Endothelial cell of umbilical vein (primary cell): ENCODE data around the gene CALY. TPM values are rescaled to one million over a fixed set of nuclear protein-coding genes. Genes with fewer than 3 reads are reported as not detected.

Source experiments
- BruUV-seq: library from RNA; stranded (reverse); fragments of 400-500 nt; replicated peaks from 2 replicates; lab custom pipeline; 2021; lab: Mats Ljungman, UMichigan
- CTCF ChIA-PET: fragments of 300-600, 350-600 bp; sonication (Branson Sonifier 250); formaldehyde crosslinking; loops from one replicate; lab custom pipeline; 2021; ENCODE audit warnings: antibody characterized with exemption, inconsistent platforms; lab: Charles Lee
- POLR2A ChIA-PET: fragments of 300-600, 350-600 bp; sonication (Branson Sonifier 250); formaldehyde crosslinking; loops from one replicate; lab custom pipeline; 2021; ENCODE audit warnings: antibody characterized with exemption, inconsistent platforms; lab: Charles Lee
- DNase-seq: peaks from one replicate; pipeline ENCODE4 v3.0.0-alpha.2; 2011; ENCODE audit warnings: low read depth, low spot score
- FAIRE-seq: peaks from 2 replicates; lab custom pipeline; 2011; peaks lifted over from hg19 to GRCh38; lab: Jason Lieb, UNC
- H2AFZ ChIP-seq: 2 replicates; pipeline ENCODE4 v1.6.0; 2012; ENCODE audit warnings: low read depth, low read length, control low read depth, inconsistent platforms
- H3K27ac ChIP-seq: 2 replicates; pipeline ENCODE4 v1.5.1; 2011; ENCODE audit warnings: low read depth, mild to moderate bottlenecking, control low read depth, low read length, moderate library complexity; ENCODE audit not compliant: insufficient read depth
- H3K27me3 ChIP-seq, 2 experiments: 2 replicates each; pipeline versions ENCODE4 v1.6.0 to v1.6.1; 2011; ENCODE audit warnings: low read length in 2 of 2, mixed read lengths in 1 of 2; ENCODE audit not compliant: control insufficient read depth in 2 of 2, insufficient read depth in 2 of 2
- H3K36me3 ChIP-seq, 2 experiments: 2 replicates in 1 of 2; 3 replicates in 1 of 2; pipeline ENCODE4 v1.5.1; 2011; ENCODE audit warnings: low read length in 2 of 2, mild to moderate bottlenecking in 1 of 2, moderate library complexity in 1 of 2; ENCODE audit not compliant: control insufficient read depth in 2 of 2, insufficient read depth in 2 of 2; ENCODE audit errors: extremely low read depth in 1 of 2
- H3K4me1 ChIP-seq: 3 replicates; pipeline ENCODE4 v1.5.1; 2011; ENCODE audit warnings: mild to moderate bottlenecking, low read length; ENCODE audit not compliant: control insufficient read depth, insufficient read depth; ENCODE audit errors: extremely low read depth
- H3K4me2 ChIP-seq: 2 replicates; pipeline ENCODE4 v1.6.1; 2011; ENCODE audit warnings: low read length, control low read depth, mixed read lengths; ENCODE audit not compliant: insufficient read depth
- H3K4me3 ChIP-seq, 3 experiments: fragments of 200-600 bp in 1 of 3; sonication (generic), shearing (Covaris generic) in 1 of 3; replicated peaks in 1 of 3; 2 replicates each; pipeline ENCODE4 v1.5.1; 2011 to 2016; ENCODE audit warnings: control low read depth in 3 of 3, low read length in 3 of 3, mild to moderate bottlenecking in 2 of 3, inconsistent platforms in 1 of 3, low read depth in 1 of 3, moderate library complexity in 1 of 3; ENCODE audit not compliant: insufficient read depth in 1 of 3
- H3K79me2 ChIP-seq: 2 replicates; pipeline ENCODE4 v1.6.0; 2012; ENCODE audit warnings: low read length, inconsistent platforms; ENCODE audit not compliant: control insufficient read depth, insufficient read depth
- H3K9ac ChIP-seq: replicated peaks from 2 replicates; pipeline ENCODE3; 2011; ENCODE audit warnings: low read length, control low read depth; ENCODE audit not compliant: insufficient read depth; ENCODE audit errors: extremely low read depth
- H3K9me1 ChIP-seq: replicated peaks from 3 replicates; pipeline ENCODE4 v1.6.0; 2011; ENCODE audit warnings: mild to moderate bottlenecking, low read length; ENCODE audit not compliant: control insufficient read depth, insufficient read depth; ENCODE audit errors: extremely low read depth
- H3K9me3 ChIP-seq: replicated peaks from 2 replicates; pipeline ENCODE4 v1.5.1; 2012; ENCODE audit warnings: low read length, inconsistent platforms; ENCODE audit not compliant: control insufficient read depth, insufficient read depth
- H4K20me1 ChIP-seq: replicated peaks from 2 replicates; pipeline ENCODE3; 2011; ENCODE audit warnings: mild to moderate bottlenecking, low read length; ENCODE audit not compliant: control insufficient read depth, insufficient read depth; ENCODE audit errors: extremely low read depth
- CTCF ChIP-seq, 2 donors: IDR thresholded peaks; 1 replicate in 1 of 2; 2 replicates in 1 of 2; pipeline ENCODE4 v1.5.1; 2011; ENCODE audit warnings: low read length in 2 of 2, mild to moderate bottlenecking in 2 of 2, moderate library complexity in 2 of 2, control low read depth in 1 of 2, inconsistent platforms in 1 of 2, low read depth in 1 of 2; ENCODE audit not compliant: insufficient read depth in 1 of 2; ENCODE audit errors: extremely low read depth in 1 of 2
- EZH2 ChIP-seq: IDR thresholded peaks from 2 replicates; pipeline ENCODE4 v1.6.1; 2012; ENCODE audit warnings: borderline replicate concordance, low read depth, mild to moderate bottlenecking, moderate library complexity, low read length, inconsistent platforms; ENCODE audit not compliant: severe bottlenecking
- FOS ChIP-seq: IDR thresholded peaks from 2 replicates; pipeline ENCODE4 v1.6.1; 2011; ENCODE audit warnings: mild to moderate bottlenecking, low read length, moderate library complexity, borderline replicate concordance; ENCODE audit not compliant: insufficient read depth
- GATA2 ChIP-seq: IDR thresholded peaks from 2 replicates; pipeline ENCODE4 v1.7.0; 2011; ENCODE audit warnings: low read depth, mild to moderate bottlenecking, moderate library complexity, mixed read lengths, low read length; ENCODE audit not compliant: insufficient read length, insufficient read depth
- JUN ChIP-seq: IDR thresholded peaks from 2 replicates; pipeline ENCODE4 v1.6.1; 2011; ENCODE audit warnings: borderline replicate concordance, low read depth; ENCODE audit not compliant: insufficient read length, insufficient read depth
- MAX ChIP-seq: IDR thresholded peaks from 2 replicates; pipeline ENCODE4 v1.6.1; 2011; ENCODE audit not compliant: insufficient read depth, insufficient read length
- MYC ChIP-seq: IDR thresholded peaks from one replicate; pipeline ENCODE4 v1.6.1; 2011; ENCODE audit warnings: mild to moderate bottlenecking, low read depth, low read length
- POLR2A ChIP-seq: IDR thresholded peaks from 2 replicates; pipeline ENCODE4 v1.6.1; 2012; ENCODE audit warnings: low read depth, mild to moderate bottlenecking, control low read depth, low read length
- POLR2AphosphoS5 ChIP-seq: IDR thresholded peaks from 2 replicates; pipeline ENCODE4 v1.6.1; 2012; ENCODE audit warnings: low read depth, mild to moderate bottlenecking, control low read depth, low read length, moderate library complexity; ENCODE audit not compliant: insufficient read depth
- dilution Hi-C: fragments of 300-500 bp; cut with MboI; formaldehyde crosslinking; loops from one replicate; pipeline ENCODE4 v1.15.0; 2019; ENCODE audit warnings: low sequenced_read_pairs; ENCODE audit not compliant: extremely low pct_ligation_motif_present
- intact Hi-C: fragments of 100-400 bp; cut with micrococcal nuclease; formaldehyde crosslinking; loops from one replicate; pipeline ENCODE4 v1.10.0; 2022
- polyA plus RNA-seq, 4 experiments: library from polyadenylated mRNA; depleted of rRNA in 3 of 4; stranded (reverse) in 3 of 4; unstranded in 1 of 4; fragments of >200 nt; gene quantifications; 2 replicates each; pipeline versions ENCODE4 v1.2.1 to v1.2.3, GENCODE V29; 2011 to 2012; ENCODE audit warnings: missing spikeins in 1 of 4
- total RNA-seq: library from RNA; stranded (reverse); gene quantifications from 2 replicates; pipeline ENCODE4 v1.2.3, GENCODE V29; 2021

Gene CALY
- total and polyA plus RNA-seq, 2 donors (not counting 3 experiments of a cell fraction or from before 2014, with no cell fraction given), result not detected

DNA sequence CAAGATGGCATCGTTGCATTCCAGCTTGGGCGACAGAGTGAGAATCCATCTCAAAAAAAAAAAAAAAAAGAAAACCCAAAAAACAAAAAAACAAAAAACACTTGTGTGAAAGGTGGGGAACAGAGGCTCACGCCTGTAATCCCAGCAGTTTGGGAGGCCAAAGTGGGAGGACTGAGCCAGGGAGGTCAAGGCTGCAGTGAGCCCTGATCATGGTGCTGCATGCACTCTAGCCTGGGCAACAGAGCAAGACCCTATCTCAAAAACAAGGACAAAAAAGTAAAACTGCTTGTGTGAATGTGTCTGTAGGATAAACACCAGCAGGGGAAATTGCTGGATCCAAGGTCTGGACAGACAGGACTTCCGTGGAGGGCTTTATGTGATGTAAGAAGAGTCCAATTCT is 46.9 kb upstream of the CALY start:
- Histone ChIP-seq H3K4me3 (no peak overlapping the region), H3K27ac (no peak overlapping the region), H3K9me1 (no peaks in the 10 kb centered on the region), H3K9me3 (no peaks in the 10 kb centered on the region), H3K27me3 (no peaks in the 10 kb centered on the region), H3K9ac (no peak overlapping the region), H2AFZ (no peak overlapping the region), H3K36me3 (no peaks in the 10 kb centered on the region), H3K79me2 (no peaks in the 10 kb centered on the region), H4K20me1 (no peaks in the 10 kb centered on the region), H3K4me1 (peaks cover 4% of the 10 kb centered on the region), H3K4me2 (no peak overlapping the region)
- BruUV-seq, result no TSS peak
- CTCF ChIA-PET, result no interaction called here
- dilution Hi-C loops, result no loop called here
- POLR2A ChIA-PET, result no interaction called here
- TF ChIP-seq FOS (no peak), POLR2A (no peak), POLR2AphosphoS5 (no peak)
- FAIRE-seq (no peak), DNase-seq (no peak)
- intact Hi-C loops, result no loop called here

DNA sequence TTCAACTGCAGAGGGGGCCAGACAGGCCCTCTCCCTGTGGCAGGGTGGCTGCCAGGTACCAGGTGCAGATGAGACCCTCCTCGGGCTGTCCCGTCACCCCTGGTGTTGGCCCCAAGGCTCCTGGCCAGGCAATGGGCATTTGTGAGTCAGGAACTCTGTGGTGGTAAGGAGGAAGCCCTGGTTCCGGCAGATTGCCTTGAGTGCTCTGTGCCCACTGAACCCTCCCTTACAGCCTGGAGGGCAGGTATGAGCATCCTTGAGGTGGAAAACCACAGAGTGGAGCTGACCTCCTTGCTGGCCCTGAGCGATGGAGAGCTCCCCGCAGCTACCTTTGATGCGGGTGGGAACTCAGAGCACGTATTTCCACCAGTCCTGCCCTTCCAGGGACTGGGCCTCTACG is 44.3 kb upstream of the CALY start:
- Histone ChIP-seq H4K20me1 (no peaks in the 10 kb centered on the region), H3K27me3 (no peaks in the 10 kb centered on the region), H3K27ac (no peak overlapping the region), H3K4me2 (no peak overlapping the region), H3K4me3 (no peak overlapping the region), H2AFZ (no peak overlapping the region), H3K36me3 (no peaks in the 10 kb centered on the region), H3K9me3 (no peaks in the 10 kb centered on the region), H3K79me2 (no peaks in the 10 kb centered on the region), H3K9me1 (no peaks in the 10 kb centered on the region), H3K9ac (no peak overlapping the region), H3K4me1 (peaks cover 8% of the 10 kb centered on the region)
- dilution Hi-C loops, result no loop called here
- CTCF ChIA-PET, result no interaction called here
- no peak for TF ChIP-seq POLR2A
- no peak for TF ChIP-seq MYC
- no peak for TF ChIP-seq JUN
- TF ChIP-seq CTCF (IDR thresholded peaks at IDR 0.05; ENCODE audit: extremely low read depth in 1 of 2, insufficient read depth in 1 of 2, low read depth in 1 of 2, low read length in 2 of 2), result no peak
- no peak for TF ChIP-seq EZH2
- no peak for TF ChIP-seq GATA2
- TF ChIP-seq MAX, result no peak
- TF ChIP-seq POLR2AphosphoS5, result no peak
- no peak for FAIRE-seq
- BruUV-seq, result no TSS peak
- POLR2A ChIA-PET, result no interaction called here
- intact Hi-C loops, result no loop called here
- no peak for DNase-seq
